ENCODE data around the gene ALB. TPM values are rescaled to one million over a fixed set of nuclear protein-coding genes. Genes with fewer than 3 reads are reported as not detected.

Gene ALB
- total and polyA plus RNA-seq, 7 experiments from 2014 or later: 0.45 to 0.96 TPM; not detected in 5

- Histone ChIP-seq H3K36me3 (ENCODE audit: control insufficient read depth in 2 of 3, insufficient read depth in 3 of 3, low read length in 3 of 3) (no peaks in the 10 kb centered on the region), H3K9me3 (ENCODE audit: control insufficient read depth in 2 of 3, low read length in 3 of 3) (no peaks in the 10 kb centered on the region), H3K4me1 (ENCODE audit: control insufficient read depth in 2 of 2, insufficient read depth in 2 of 2, low read length in 2 of 2) (no peaks in the 10 kb centered on the region), H3K27me3 (ENCODE audit: control insufficient read depth in 2 of 2, insufficient read depth in 2 of 2, low read length in 2 of 2) (no peaks in the 10 kb centered on the region), H3K4me3 (ENCODE audit: low read length) (no peak overlapping the region), H3K27ac (ENCODE audit: low read depth, low read length) (no peak overlapping the region)
- no peaks in the 10 kb centered on the region for H3K36me3 Mint-ChIP-seq
- DNase-seq (no peak), ATAC-seq (no peak)
- H3K9me3 Mint-ChIP-seq: no peaks in the 10 kb centered on the region
- no peaks in the 10 kb centered on the region for H3K4me1 Mint-ChIP-seq
- H3K27ac Mint-ChIP-seq: no peak overlapping the region
- no peak overlapping the region for H3K4me3 Mint-ChIP-seq
- H3K27me3 Mint-ChIP-seq: no peaks in the 10 kb centered on the region
- ChIA-PET CTCF (no interaction called here), POLR2A (no interaction called here)
- intact Hi-C loops (cut with micrococcal nuclease): no loop called here
Measured at GRCh38 chr4:73407227-73407673, 3.2 kb downstream of the ALB start.

- CTCF ChIA-PET: no interaction called here
- H3K27me3 Mint-ChIP-seq: no peaks in the 10 kb centered on the region
Measured at GRCh38 chr4:73408181-73408867, 4.2 kb downstream of the ALB start.

GRCh38 chr4:73409012-73409862, 5.2 kb downstream of the ALB start:
- H3K27ac Mint-ChIP-seq: no peak overlapping the region

More at GRCh38 chr4:73408181-73408867, 4.2 kb downstream of the ALB start:
- intact Hi-C loops (cut with micrococcal nuclease): no loop called here
- no peak for DNase-seq
- H3K9me3 Mint-ChIP-seq: no peaks in the 10 kb centered on the region
- H3K4me1 Mint-ChIP-seq: no peaks in the 10 kb centered on the region
- H3K4me3 ChIP-seq (ENCODE audit: low read length): no peak overlapping the region
- H3K9me3 ChIP-seq (ENCODE audit: control insufficient read depth in 2 of 3, low read length in 3 of 3): no peaks in the 10 kb centered on the region
- H3K27ac ChIP-seq (ENCODE audit: low read depth, low read length): no peak overlapping the region
- POLR2A ChIA-PET: no interaction called here
- no peak overlapping the region for H3K4me3 Mint-ChIP-seq
- no peaks in the 10 kb centered on the region for H3K4me1 ChIP-seq (ENCODE audit: control insufficient read depth in 2 of 2, insufficient read depth in 2 of 2, low read length in 2 of 2)
- no peak for ATAC-seq
- no peaks in the 10 kb centered on the region for H3K36me3 Mint-ChIP-seq
- H3K27me3 ChIP-seq (ENCODE audit: control insufficient read depth in 2 of 2, insufficient read depth in 2 of 2, low read length in 2 of 2): no peaks in the 10 kb centered on the region
- H3K36me3 ChIP-seq (ENCODE audit: control insufficient read depth in 2 of 3, insufficient read depth in 3 of 3, low read length in 3 of 3): no peaks in the 10 kb centered on the region
- no peak overlapping the region for H3K27ac Mint-ChIP-seq

GRCh38 chr4:73409978-73410548, 6.0 kb downstream of the ALB start:
- H3K27me3 ChIP-seq (ENCODE audit: control insufficient read depth in 2 of 2, insufficient read depth in 2 of 2, low read length in 2 of 2): no peaks in the 10 kb centered on the region
- no peaks in the 10 kb centered on the region for H3K4me1 ChIP-seq (ENCODE audit: control insufficient read depth in 2 of 2, insufficient read depth in 2 of 2, low read length in 2 of 2)
- Mint-ChIP-seq H3K4me1 (no peaks in the 10 kb centered on the region), H3K27ac (no peak overlapping the region), H3K9me3 (no peaks in the 10 kb centered on the region), H3K36me3 (no peaks in the 10 kb centered on the region), H3K4me3 (no peak overlapping the region), H3K27me3 (no peaks in the 10 kb centered on the region)
- H3K27ac ChIP-seq (ENCODE audit: low read depth, low read length): no peak overlapping the region
- ChIA-PET CTCF (no interaction called here), POLR2A (no interaction called here)
- no peak for ATAC-seq
- DNase-seq: no peak
- intact Hi-C loops (cut with micrococcal nuclease): no loop called here
- H3K9me3 ChIP-seq (ENCODE audit: control insufficient read depth in 2 of 3, low read length in 3 of 3): no peaks in the 10 kb centered on the region
- no peak overlapping the region for H3K4me3 ChIP-seq (ENCODE audit: low read length)
- no peaks in the 10 kb centered on the region for H3K36me3 ChIP-seq (ENCODE audit: control insufficient read depth in 2 of 3, insufficient read depth in 3 of 3, low read length in 3 of 3)

More at GRCh38 chr4:73409012-73409862, 5.2 kb downstream of the ALB start:
- intact Hi-C loops (cut with micrococcal nuclease): no loop called here
- ATAC-seq (no peak), DNase-seq (no peak)
- CTCF ChIA-PET: no interaction called here
- H3K4me3 ChIP-seq (ENCODE audit: low read length): no peak overlapping the region
- no peaks in the 10 kb centered on the region for H3K36me3 ChIP-seq (ENCODE audit: control insufficient read depth in 2 of 3, insufficient read depth in 3 of 3, low read length in 3 of 3)
- H3K9me3 ChIP-seq (ENCODE audit: control insufficient read depth in 2 of 3, low read length in 3 of 3): no peaks in the 10 kb centered on the region
- H3K27ac ChIP-seq (ENCODE audit: low read depth, low read length): no peak overlapping the region
- H3K4me1 ChIP-seq (ENCODE audit: control insufficient read depth in 2 of 2, insufficient read depth in 2 of 2, low read length in 2 of 2): no peaks in the 10 kb centered on the region
- H3K4me3 Mint-ChIP-seq: no peak overlapping the region
- no peaks in the 10 kb centered on the region for H3K27me3 ChIP-seq (ENCODE audit: control insufficient read depth in 2 of 2, insufficient read depth in 2 of 2, low read length in 2 of 2)
- POLR2A ChIA-PET: no interaction called here
- no peaks in the 10 kb centered on the region for H3K27me3 Mint-ChIP-seq
- H3K36me3 Mint-ChIP-seq: no peaks in the 10 kb centered on the region
- no peaks in the 10 kb centered on the region for H3K9me3 Mint-ChIP-seq
- no peaks in the 10 kb centered on the region for H3K4me1 Mint-ChIP-seq

GRCh38 chr4:73410916-73411730, 7.0 kb downstream of the ALB start:
- no peak for ATAC-seq

GRCh38 chr4:73411731-73412414, 7.8 kb downstream of the ALB start:
- ChIA-PET POLR2A (no interaction called here), CTCF (no interaction called here)
- H3K36me3 Mint-ChIP-seq: no peaks in the 10 kb centered on the region

More at GRCh38 chr4:73410916-73411730, 7.0 kb downstream of the ALB start:
- no peak overlapping the region for H3K27ac ChIP-seq (ENCODE audit: low read depth, low read length)
- Mint-ChIP-seq H3K9me3 (no peaks in the 10 kb centered on the region), H3K4me1 (no peaks in the 10 kb centered on the region), H3K4me3 (no peak overlapping the region), H3K36me3 (no peaks in the 10 kb centered on the region), H3K27ac (no peak overlapping the region), H3K27me3 (no peaks in the 10 kb centered on the region)
- no peaks in the 10 kb centered on the region for H3K4me1 ChIP-seq (ENCODE audit: control insufficient read depth in 2 of 2, insufficient read depth in 2 of 2, low read length in 2 of 2)
- DNase-seq: no peak
- POLR2A ChIA-PET: no interaction called here
- CTCF ChIA-PET: no interaction called here
- no peaks in the 10 kb centered on the region for H3K27me3 ChIP-seq (ENCODE audit: control insufficient read depth in 2 of 2, insufficient read depth in 2 of 2, low read length in 2 of 2)
- intact Hi-C loops (cut with micrococcal nuclease): no loop called here
- H3K4me3 ChIP-seq (ENCODE audit: low read length): no peak overlapping the region
- no peaks in the 10 kb centered on the region for H3K9me3 ChIP-seq (ENCODE audit: control insufficient read depth in 2 of 3, low read length in 3 of 3)
- H3K36me3 ChIP-seq (ENCODE audit: control insufficient read depth in 2 of 3, insufficient read depth in 3 of 3, low read length in 3 of 3): no peaks in the 10 kb centered on the region

More at GRCh38 chr4:73411731-73412414, 7.8 kb downstream of the ALB start:
- ATAC-seq (no peak), DNase-seq (no peak)
- H3K4me1 ChIP-seq (ENCODE audit: control insufficient read depth in 2 of 2, insufficient read depth in 2 of 2, low read length in 2 of 2): no peaks in the 10 kb centered on the region
- no peaks in the 10 kb centered on the region for H3K9me3 Mint-ChIP-seq
- no peak overlapping the region for H3K27ac Mint-ChIP-seq
- no peaks in the 10 kb centered on the region for H3K9me3 ChIP-seq (ENCODE audit: control insufficient read depth in 2 of 3, low read length in 3 of 3)
- H3K4me3 ChIP-seq (ENCODE audit: low read length): no peak overlapping the region
- no peaks in the 10 kb centered on the region for H3K27me3 ChIP-seq (ENCODE audit: control insufficient read depth in 2 of 2, insufficient read depth in 2 of 2, low read length in 2 of 2)
- H3K27me3 Mint-ChIP-seq: no peaks in the 10 kb centered on the region
- intact Hi-C loops (cut with micrococcal nuclease): no loop called here
- no peaks in the 10 kb centered on the region for H3K36me3 ChIP-seq (ENCODE audit: control insufficient read depth in 2 of 3, insufficient read depth in 3 of 3, low read length in 3 of 3)
- no peaks in the 10 kb centered on the region for H3K4me1 Mint-ChIP-seq
- H3K27ac ChIP-seq (ENCODE audit: low read depth, low read length): no peak overlapping the region
- no peak overlapping the region for H3K4me3 Mint-ChIP-seq

All from naive thymus-derived CD4-positive, alpha-beta T cell (primary cell).